Stimulated activated CD4-positive, alpha-beta T cell treated with anti-CD3 and anti-CD28 coated beads, TNF-alpha, amount 100 ng/mL, for 48 hours (primary cell): ENCODE results near the gene SIDT1.
"Not testable (repeated sequence)": the region's sequence is repeated elsewhere in the genome, so short reads cannot be mapped to it uniquely, and the experiment has no call there.

Experiments used
- DNase-seq, 3 donors: peaks; one replicate each; pipeline ENCODE4 v3.0.0-alpha.2; 2020; ENCODE audit warnings: low read depth in 3 of 3

SIDT1 gene

DNA sequence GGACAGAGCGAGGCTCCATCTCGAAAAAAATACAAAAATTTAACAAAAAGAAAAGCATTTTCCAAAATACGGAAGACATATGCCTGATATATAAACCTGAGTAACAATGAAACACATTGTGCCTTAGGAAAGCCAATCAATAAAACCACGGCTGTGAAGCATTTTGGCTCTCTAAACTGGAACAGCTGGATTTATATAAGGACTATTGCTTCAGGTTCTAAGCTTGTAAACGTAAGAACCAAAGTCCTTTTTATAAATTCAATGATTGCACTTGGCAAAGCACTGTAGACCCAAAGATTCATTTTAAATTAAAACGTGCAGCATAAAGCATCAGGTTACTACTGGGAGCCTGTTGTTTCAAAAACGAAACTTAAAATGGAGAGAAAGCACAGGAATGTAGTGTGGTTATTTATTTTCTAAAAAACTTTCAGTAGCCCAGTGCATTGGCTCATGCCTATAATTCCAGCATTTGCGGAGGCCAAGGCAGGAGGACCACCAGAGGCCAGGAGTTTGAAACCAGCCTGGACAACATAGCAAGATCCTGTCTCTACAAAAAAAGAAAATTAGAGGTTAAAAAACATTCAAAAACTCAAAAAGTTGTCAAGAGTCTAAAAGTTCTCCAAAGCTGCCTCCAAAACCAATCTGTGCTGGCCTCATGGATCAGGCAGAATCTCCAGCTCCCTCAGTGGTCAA lies 102.6 kb downstream of the SIDT1 start:
- no peak for DNase-seq

DNA sequence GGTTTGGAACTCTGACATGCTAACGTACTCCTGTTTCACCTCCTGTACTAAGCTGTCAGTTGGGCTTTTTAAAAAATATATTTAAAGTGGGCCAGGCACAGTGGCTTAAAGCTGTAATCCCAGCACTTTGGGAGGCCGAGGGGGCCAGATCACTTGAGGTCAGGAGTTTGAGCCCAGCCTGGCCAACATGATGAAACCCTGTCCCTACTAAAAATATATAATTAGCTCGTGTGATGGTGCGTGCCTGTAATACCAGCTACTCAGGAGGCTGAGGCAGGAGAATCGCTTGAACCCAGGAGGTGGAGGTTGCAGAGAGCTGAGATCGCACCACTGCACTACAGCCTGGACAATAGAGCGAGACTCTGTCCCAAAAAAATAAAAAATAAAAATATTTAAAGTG lies 103.7 kb downstream of the SIDT1 start:
- DNase-seq, result not testable (repeated sequence)

DNA sequence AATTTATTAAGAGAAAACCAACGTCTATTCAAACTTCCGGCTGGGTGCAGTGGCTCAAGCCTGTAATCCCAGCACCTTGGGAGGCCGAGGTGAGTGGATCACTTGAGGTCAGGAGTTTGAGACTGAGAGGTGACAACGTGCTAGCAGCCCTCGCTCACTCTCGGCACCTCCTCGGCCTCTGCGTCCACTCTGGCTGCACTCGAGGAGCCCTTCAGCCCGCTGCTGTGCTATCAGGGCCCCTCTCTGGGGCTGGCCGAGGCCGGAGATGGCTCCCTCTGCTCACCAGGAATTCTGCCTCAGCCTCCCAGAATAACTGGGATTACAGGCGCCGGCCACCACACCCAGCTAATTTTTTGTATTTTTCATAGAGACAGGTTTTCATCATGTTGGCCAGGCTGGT lies 105.4 kb downstream of the SIDT1 start:
- DNase-seq, result no peak

DNA sequence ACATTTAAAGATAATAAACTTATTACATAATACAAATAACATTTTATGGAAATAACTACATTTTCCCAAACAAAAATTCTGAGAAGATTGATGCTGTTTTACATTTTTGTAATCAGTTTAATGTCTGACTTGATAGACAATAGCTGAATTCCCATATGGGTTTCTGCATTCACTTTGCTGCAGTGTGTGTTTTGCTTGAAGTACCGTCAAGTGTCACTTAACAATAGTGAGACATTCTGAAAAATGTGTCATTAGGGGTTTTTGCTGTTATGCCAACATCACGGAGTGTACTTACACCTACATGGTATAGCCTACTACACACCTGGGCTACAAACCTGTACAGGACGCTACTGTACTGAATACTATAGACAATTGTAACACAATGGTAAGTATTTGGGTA lies 106.6 kb downstream of the SIDT1 start:
- DNase-seq, result no peak

DNA sequence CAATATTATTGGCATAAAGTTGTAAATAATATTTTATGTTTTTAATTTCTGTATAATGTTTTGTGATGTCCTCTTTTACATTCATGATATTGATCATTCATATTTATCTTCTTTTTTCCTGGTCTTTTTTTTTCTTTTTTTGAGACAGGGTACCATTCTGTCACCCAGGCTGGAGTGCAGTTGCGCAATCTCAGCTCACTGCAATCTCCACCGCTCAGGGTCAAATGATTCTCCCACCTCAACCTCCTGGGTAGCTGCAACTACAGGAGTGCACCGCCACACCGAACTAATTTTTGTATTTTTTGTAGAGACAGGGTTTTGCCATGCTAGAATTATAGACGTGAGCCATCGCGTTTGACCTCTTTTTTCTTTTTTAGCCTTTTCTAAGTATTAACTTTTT lies 111.2 kb downstream of the SIDT1 start:
- no peak for DNase-seq

DNA sequence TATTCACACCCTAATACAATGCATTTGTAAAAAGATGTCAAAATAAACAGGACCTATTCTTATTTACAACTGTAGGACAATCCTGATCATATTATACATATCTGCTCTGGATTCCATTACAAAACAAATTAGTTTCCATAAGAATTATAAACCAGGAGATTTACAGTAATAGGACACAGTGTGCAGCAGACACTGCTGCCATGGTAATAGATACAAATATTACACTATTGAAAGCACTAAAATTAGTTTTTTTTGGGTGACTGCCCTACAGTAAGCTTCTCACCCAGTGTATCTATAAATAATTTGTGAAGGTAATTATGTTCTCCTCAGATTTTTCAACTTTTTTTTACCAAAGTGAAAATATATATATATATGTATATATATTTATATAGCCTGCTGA lies 116.2 kb downstream of the SIDT1 start:
- no peak for DNase-seq

DNA sequence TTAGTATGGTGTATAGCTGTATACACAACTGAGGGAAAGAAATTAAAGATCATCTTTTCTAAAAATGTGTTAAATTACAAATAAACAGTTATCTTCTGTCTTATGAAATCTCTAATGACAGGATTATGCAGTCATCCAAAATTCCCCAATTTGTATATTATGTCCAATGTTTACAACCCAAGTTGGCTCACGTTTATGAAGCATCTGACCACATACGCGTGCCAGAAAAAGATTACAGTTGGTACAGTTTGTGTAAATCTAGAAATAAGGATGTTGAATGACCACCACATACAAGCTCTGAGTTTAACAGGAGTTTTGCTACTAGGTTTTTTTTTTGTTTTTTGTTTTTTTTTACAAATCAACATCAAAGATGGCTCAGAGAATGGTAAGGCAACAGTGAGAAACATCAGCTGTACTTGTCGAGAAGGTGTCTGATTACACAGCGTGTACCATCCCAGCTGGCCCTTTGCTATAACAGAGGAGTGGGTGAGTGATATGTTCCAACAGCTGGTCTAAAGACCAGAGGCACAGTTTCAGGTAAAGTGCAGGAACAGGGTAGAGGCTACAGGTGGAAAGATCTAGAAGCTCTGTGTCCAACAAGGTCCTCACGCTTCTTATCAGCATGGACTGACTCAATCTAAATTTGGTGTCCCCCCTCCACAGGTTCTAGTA lies 117.0 kb downstream of the SIDT1 start:
- DNase-seq, result no peak

DNA sequence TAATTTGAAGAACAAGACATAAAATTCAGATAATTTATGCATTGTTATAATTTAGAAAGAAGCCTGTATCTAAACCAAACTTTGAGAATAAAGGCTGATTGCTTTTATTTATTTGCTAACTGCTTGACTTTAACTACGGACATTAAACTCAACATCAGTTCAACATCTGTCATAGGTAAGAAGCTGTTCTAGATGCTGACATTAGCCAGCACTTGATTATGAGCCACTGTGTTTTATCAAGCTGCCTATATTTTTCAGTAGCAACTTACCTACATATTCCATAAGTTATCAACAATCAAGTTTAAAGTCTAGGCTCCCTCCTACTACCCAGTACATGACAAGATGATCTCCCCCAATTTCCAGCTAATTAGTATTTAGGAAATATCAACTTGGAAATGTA lies 122.0 kb downstream of the SIDT1 start:
- DNase-seq, result no peak

DNA sequence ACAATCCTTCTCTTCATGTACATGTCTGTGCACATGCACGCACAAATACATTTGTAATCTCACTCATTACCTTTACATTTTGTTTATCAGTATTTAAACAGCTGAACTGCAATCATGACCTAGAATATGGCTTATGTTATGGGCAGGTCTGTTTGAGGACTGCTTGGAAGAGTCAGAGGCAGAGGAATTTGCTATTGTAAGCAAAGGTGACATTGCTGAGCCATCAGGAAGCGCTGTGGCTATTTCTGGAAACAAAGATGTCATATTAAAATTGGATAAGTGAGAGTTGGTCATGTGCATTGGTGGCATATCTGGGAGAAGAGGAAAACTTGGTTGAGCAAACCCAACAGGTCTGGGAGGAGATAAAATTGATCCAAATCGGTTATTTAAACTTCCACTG lies 122.5 kb downstream of the SIDT1 start:
- no peak for DNase-seq

DNA sequence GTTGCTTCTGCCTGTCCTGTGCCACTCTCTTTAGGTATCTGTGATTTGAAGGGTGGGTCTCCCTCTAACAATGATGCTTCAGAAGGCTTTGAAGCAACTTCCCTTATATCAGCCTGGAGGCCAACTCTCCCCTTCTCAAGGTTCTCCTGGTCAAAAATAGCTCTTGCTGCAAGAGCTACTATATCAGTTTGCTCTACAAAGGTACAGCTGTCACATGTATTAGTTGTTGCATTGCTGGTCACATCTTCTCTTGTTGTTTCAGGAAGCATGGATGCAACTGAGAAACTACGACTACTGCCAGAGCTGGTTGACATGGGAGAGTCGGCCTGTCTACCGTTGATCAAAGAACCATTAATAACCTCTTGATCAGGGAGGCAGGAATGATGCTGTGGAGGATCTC lies 125.8 kb downstream of the SIDT1 start:
- DNase-seq, result no peak

DNA sequence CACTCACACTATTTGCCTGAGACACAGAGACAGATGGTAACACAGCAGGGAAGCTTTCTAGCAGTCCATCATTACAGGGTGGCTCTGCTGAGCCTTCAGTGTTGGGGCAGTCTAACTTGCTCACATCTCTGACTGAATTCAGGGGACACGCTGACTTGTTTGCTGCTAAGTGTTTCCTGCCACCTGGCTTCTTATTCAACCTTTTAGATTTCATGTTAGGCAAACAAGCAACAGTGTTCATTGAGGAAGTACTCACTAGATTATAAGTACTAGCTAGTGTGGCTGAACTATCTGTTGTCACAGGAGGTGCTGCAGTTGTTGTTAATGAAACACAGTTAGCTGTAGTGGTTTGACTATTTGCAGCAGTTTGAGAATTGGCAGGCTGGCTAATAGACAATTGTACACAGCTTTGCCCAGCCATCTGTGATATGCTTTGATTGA lies 126.8 kb downstream of the SIDT1 start:
- DNase-seq, result no peak

DNA sequence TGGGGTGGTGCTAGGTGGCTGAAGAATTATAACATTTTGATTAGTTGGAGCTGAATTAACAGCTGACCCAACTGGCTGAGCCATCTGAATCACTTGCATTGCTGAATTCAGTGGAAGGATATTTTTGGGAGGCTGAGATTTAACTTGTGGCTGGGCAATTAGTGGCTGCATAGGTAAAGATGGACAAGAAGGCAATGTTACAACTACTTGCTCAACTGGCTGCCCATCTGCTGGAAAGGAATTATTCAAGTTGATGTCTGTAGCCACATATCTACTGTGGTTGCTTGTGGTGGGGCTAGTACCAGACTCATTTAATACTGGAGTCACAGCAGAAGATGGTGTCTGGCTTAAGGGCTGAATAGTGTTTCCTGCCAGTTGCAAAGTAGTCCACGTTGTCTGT lies 127.6 kb downstream of the SIDT1 start:
- no peak for DNase-seq

DNA sequence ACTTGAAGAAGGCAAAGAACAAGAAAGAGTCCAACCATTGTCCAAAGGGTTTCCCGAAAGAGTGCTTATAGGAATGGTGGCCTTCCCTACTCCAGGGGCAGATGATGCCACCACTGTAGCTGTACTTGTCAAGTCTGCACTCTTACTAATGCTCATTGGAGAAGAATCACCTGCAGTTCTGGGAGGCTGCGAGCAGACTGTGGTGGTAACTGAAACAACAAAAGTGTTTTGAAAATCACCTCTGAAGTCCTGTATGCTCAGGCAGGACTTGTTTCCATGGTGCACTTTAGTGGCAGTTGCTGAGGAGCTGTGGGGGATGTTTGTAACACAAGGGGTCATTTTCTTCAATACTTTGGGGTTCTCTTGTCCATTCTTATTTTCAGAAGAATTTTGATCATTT lies 128.1 kb downstream of the SIDT1 start:
- no peak for DNase-seq

DNA sequence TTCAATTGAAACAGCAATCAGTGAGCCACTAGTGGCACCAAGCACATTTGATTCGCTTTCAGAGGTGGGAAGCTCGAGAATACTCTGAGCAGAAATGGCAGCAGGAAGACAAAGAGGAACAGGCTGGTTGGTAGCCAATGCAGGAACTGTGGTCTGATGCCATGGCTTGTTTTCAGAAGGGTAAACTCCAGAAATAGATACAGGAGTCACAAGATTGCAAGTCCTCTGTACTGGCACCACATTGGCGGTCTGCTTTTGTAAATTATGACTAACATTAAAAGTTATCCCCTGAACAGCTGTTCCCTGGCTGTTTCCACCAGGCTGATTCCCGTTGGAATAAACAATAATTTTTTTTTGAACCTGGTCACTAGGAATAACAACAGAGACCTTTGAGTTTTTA lies 128.5 kb downstream of the SIDT1 start:
- no peak for DNase-seq

DNA sequence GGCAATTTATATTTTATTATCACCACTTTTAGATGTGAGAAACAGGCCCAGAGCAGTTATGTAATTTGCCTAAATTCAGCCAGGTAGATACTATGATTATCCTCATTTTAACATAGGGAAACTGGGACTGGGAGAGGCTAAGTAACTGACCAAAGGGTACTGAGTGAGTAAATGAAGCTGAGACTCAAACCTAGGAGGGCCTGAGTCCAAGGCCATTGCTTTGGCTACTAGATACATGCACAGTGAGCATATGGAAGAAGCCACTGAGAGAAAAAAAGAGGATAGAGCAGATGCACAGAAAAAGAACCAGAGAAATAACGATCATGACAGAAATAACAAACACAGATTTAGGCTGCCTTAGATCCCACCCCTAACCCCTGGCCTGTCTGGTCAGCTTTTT lies 130.5 kb downstream of the SIDT1 start:
- no peak for DNase-seq

DNA sequence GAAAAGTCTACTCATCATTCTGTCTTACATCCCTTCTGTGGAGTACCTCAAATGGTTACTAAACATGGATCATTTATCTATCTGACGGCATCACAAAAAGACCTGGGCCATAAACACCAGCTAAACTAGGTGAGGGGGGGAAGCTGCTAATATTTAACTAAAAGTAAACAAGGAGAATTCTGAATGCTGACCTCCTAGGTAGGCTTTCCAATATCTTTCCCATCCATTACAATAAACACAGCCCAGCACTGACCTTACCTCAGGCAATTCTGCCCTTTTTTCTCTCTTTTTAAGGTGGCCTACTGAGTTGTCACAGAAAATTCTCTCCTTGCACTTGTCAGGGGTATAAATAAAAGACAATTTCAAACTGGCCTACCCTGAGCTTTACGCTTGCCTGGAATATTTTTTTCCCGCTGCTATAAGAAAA lies 131.0 kb downstream of the SIDT1 start:
- no peak for DNase-seq

DNA sequence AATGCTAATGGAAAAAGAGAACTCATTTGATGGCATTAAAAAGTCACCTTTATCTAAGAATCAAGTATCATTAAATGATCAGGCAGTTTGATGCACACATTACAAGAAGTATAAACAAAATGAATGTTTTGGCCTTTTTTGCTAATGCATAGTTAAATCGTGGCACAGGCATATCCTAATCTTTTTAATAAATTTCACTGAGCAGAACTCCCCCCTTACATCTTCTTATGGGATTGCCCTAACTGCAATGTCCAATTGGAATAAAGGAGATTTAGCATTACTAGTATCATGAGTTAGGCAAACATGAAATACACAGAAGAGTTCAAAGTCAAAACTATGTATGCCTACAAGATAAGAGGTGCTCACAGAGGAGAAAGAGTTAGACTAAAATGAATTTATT lies 131.4 kb downstream of the SIDT1 start:
- no peak for DNase-seq

DNA sequence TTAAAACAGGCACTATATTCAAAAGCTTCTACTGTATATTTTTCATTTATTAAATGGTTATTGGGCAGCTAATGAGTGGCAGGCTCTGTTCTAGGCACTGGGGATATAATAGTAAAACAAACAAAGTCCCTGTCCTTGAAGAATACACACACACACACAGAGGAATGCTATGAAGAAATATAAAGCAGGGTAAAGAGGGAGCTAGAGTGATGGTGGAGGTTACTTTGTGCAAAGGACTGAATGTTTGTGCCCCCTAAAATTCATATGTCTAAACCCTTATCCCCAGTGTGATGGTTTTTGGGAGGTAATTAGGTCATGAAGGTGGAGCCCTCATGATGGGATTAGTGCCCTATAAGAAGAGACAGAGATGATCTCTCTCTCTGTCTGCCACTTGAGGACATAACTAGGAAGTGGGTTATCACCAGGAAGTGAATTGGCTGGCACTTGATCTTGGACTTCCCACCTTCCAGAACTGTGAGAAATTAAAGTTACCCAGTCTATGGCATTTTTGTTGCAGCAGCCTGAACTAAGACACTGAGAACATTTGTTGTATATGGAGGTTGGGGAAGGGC lies 132.3 kb downstream of the SIDT1 start:
- DNase-seq, result no peak

DNA sequence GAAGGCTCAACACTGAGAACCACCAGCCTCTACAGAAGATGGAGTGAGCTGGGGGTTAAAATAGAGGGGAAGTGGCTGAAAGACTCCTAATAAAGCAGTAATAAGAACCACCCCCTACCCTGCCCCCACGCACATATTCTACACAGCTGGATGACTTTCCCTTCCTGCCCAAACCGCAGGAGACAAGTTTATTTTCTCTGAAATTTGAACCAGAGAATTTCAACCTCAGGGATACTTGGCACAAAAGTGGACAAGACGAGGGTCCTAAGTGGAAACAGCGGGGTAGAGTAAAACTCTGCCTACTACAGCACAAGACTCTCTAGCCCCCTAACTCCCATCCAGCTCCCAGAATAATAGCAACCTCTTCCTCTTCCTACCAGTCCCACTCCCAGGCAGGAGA lies 135.7 kb downstream of the SIDT1 start:
- DNase-seq, result no peak

DNA sequence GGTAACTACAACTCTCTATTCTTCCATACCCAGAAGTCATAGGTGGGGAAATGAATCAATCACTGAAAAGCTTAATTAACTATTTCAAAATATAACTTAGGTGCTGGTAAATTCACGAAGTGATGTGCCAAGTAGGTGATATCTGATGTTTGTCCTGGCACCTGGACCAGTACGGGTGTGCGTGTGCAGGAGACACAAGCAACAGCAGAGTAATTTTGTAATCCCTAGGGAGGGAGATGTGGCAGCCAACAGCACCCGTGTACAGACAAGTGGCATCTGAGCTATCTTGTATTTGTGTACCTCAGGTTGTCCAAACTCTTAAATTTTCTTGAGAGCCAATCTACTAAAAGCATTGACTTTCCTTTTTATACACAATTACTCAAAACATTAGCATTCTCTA lies 141.2 kb downstream of the SIDT1 start:
- no peak for DNase-seq

DNA sequence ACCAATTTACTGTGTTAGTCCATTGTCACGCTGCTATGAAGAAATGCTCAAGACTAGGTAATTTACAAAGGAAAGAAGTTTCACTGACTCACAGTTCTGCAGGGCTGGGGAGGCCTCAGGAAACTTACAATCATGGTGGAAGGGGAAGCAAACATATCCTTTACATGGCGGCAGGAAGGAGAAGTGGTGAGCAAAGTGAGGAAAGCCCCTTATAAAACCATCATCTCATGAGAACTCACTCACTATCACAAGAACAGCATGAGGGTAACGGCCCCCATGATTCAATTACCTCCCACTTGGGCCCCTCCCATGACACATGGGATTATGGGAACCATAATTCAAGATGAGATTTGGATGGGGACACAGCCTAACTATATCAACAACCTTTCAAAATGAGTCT lies 143.9 kb downstream of the SIDT1 start:
- no peak for DNase-seq

DNA sequence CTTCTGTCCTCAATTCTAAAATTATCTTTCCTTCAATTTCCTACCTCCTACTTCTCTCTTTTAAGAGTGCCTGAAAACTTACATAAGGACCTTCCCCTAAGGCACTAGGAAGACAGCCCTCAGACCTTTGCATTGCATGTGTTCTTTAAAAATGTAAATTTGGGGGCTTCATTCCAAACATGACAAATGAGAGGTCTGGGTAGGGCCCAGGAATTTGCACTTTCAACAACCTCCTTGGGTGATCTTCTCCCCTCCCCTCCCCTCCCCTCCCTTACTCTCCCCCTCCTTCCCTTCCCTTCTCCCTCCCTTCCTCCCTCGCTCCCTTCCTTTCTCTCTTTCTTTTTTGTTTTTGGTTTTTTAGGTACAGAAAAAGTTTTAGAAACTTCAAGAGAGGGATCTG lies 145.4 kb downstream of the SIDT1 start:
- no peak for DNase-seq

DNA sequence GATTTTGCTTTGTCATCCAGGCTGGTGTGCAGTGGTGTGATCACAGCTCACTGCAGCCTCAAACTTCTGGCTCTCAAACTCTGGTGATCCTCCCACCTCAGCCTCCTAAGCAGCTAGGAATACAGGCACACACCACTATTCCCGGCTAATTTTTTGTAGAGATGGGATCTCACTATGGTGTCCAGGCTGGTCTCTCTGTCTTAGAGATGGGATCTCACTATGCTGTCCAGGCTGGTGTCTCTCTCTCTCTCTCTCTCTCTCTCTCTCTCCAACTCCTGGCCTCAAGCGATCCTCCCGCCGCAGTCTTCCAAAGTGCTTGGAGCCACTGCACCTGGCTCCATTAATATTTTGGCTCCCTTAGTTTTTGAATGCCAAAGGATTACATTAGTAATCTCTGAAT lies 146.4 kb downstream of the SIDT1 start:
- no peak for DNase-seq
